Keratinocyte (primary cell): ENCODE measurements around the gene CCDC186. TPM values are rescaled to one million over a fixed set of nuclear protein-coding genes. Genes with fewer than 3 reads are reported as not detected.

Source experiments
- DNase-seq: peaks from one replicate; pipeline ENCODE4 v3.0.0-alpha.2; 2011; ENCODE audit warnings: low read depth, missing footprints, low spot score
- FAIRE-seq: peaks from 2 replicates; lab custom pipeline; 2011; peaks lifted over from hg19 to GRCh38; lab: Jason Lieb, UNC
- H2AFZ ChIP-seq: 2 replicates; pipeline ENCODE4 v1.6.0; 2012; ENCODE audit warnings: low read length, control low read depth, inconsistent platforms; ENCODE audit not compliant: control insufficient read depth
- H3K27ac ChIP-seq: 2 replicates; pipeline ENCODE4 v1.5.1; 2011; ENCODE audit warnings: low read length; ENCODE audit not compliant: control insufficient read depth, insufficient read depth
- H3K27me3 ChIP-seq: 3 replicates; pipeline ENCODE4 v1.6.0; 2011; ENCODE audit warnings: low read length; ENCODE audit not compliant: control insufficient read depth, insufficient read depth; ENCODE audit errors: extremely low read depth
- H3K36me3 ChIP-seq, 2 experiments: 2 replicates in 1 of 2; 3 replicates in 1 of 2; pipeline ENCODE4 v1.5.1; 2011; ENCODE audit warnings: low read length in 2 of 2, mild to moderate bottlenecking in 1 of 2; ENCODE audit not compliant: control insufficient read depth in 2 of 2, insufficient read depth in 2 of 2; ENCODE audit errors: extremely low read depth in 1 of 2
- H3K4me1 ChIP-seq: 3 replicates; pipeline ENCODE4 v1.5.1; 2011; ENCODE audit warnings: low read length; ENCODE audit not compliant: control insufficient read depth, insufficient read depth; ENCODE audit errors: extremely low read depth
- H3K4me2 ChIP-seq: 3 replicates; pipeline ENCODE4 v1.6.0; 2011; ENCODE audit warnings: low read depth, low read length; ENCODE audit not compliant: control insufficient read depth, insufficient read depth; ENCODE audit errors: extremely low read depth
- H3K4me3 ChIP-seq, 3 experiments: fragments of 200-600 bp in 1 of 3; sonication (generic) in 1 of 3; 2 replicates in 2 of 3; 3 replicates in 1 of 3; pipeline ENCODE4 v1.5.1; 2011 to 2016; ENCODE audit warnings: low read length in 3 of 3, mild to moderate bottlenecking in 3 of 3, control low read depth in 2 of 3, inconsistent platforms in 1 of 3, low read depth in 1 of 3, mixed read lengths in 1 of 3, mixed run types in 1 of 3, moderate library complexity in 1 of 3; ENCODE audit not compliant: control insufficient read depth in 2 of 3, insufficient read depth in 2 of 3; ENCODE audit errors: extremely low read depth in 1 of 3
- H3K79me2 ChIP-seq: 2 replicates; pipeline ENCODE4 v1.6.0; 2012; ENCODE audit warnings: low read length; ENCODE audit not compliant: control insufficient read depth, insufficient read depth
- H3K9ac ChIP-seq: 3 replicates; pipeline ENCODE4 v1.6.0; 2011; ENCODE audit warnings: low read length; ENCODE audit not compliant: control insufficient read depth, insufficient read depth; ENCODE audit errors: extremely low read depth
- H3K9me1 ChIP-seq: 3 replicates; pipeline ENCODE4 v1.6.0; 2011; ENCODE audit warnings: low read length; ENCODE audit not compliant: control insufficient read depth, insufficient read depth; ENCODE audit errors: extremely low read depth
- H3K9me3 ChIP-seq: 2 replicates; pipeline ENCODE4 v1.5.1; 2012; ENCODE audit warnings: low read depth, low read length; ENCODE audit not compliant: control insufficient read depth
- H4K20me1 ChIP-seq: 3 replicates; pipeline ENCODE4 v1.6.0; 2011; ENCODE audit warnings: low read length; ENCODE audit not compliant: control insufficient read depth, insufficient read depth; ENCODE audit errors: extremely low read depth
- CTCF ChIP-seq, 3 experiments: IDR thresholded peaks in 1 of 3; conservative IDR thresholded peaks in 1 of 3; optimal IDR thresholded peaks in 1 of 3; 2 replicates in 2 of 3; 3 replicates in 1 of 3; pipeline versions ENCODE3 to v1.5.1; 2011; ENCODE audit warnings: low read length in 3 of 3, mild to moderate bottlenecking in 3 of 3, moderate library complexity in 2 of 3, control low read depth in 1 of 3, inconsistent platforms in 1 of 3; ENCODE audit not compliant: insufficient read depth in 2 of 3; ENCODE audit errors: extremely low read depth in 1 of 3
- EZH2 ChIP-seq: IDR thresholded peaks from one replicate; pipeline ENCODE4 v1.6.1; 2012; ENCODE audit warnings: inconsistent platforms, mild to moderate bottlenecking, low read length, moderate library complexity
- dilution Hi-C: fragments of 300-500 bp; cut with MboI; formaldehyde crosslinking; loops from one replicate; pipeline ENCODE4 v1.7.0; 2020; ENCODE audit warnings: low sequenced_read_pairs; ENCODE audit not compliant: extremely low pct_ligation_motif_present
- polyA plus RNA-seq, 5 experiments: library from polyadenylated mRNA; depleted of rRNA in 3 of 5; stranded (reverse) in 3 of 5; stranded (forward) in 1 of 5; unstranded in 1 of 5; fragments of >200 nt; gene quantifications; 1 replicate in 1 of 5; 2 replicates in 3 of 5; 3 replicates in 1 of 5; pipeline versions ENCODE4 v1.2.1 to v1.2.3, GENCODE V29; 2011 to 2012; ENCODE audit warnings: missing spikeins in 2 of 5, low read depth in 1 of 5, low replicate concordance in 1 of 5

The CCDC186 gene
- polyA plus RNA-seq, 1 donor (not counting 4 experiments of a cell fraction or from before 2014, with no cell fraction given): 13.0 TPM

- Histone ChIP-seq H3K27ac (no peak overlapping the region), H3K9ac (no peak overlapping the region), H3K4me2 (no peak overlapping the region), H3K9me1 (no peaks in the 10 kb centered on the region), H3K4me1 (peaks cover 5% of the 10 kb centered on the region), H3K27me3 (peaks cover 29% of the 10 kb centered on the region), H3K9me3 (no peaks in the 10 kb centered on the region), H2AFZ (no peak overlapping the region), H3K4me3 (no peak overlapping the region), H3K79me2 (no peaks in the 10 kb centered on the region), H4K20me1 (no peaks in the 10 kb centered on the region), H3K36me3 (no peaks in the 10 kb centered on the region)
- no peak for TF ChIP-seq EZH2
- TF ChIP-seq CTCF (optimal IDR thresholded peaks at IDR 0.05 in 1 of 3, IDR thresholded peaks at IDR 0.05 in 1 of 3, conservative IDR thresholded peaks at IDR 0.05 in 1 of 3; ENCODE audit: extremely low read depth in 1 of 3, insufficient read depth in 2 of 3, low read length in 3 of 3): no peak
- FAIRE-seq: no peak
- dilution Hi-C loops: no loop called here
- DNase-seq: no peak
Measured at GRCh38 chr10:114096864-114097263, 77.1 kb downstream of the CCDC186 start.

- Histone ChIP-seq H3K4me3 (no peak overlapping the region), H3K9me3 (no peaks in the 10 kb centered on the region), H3K27me3 (peaks cover 18% of the 10 kb centered on the region), H3K4me2 (no peak overlapping the region), H4K20me1 (no peaks in the 10 kb centered on the region), H3K79me2 (no peaks in the 10 kb centered on the region), H3K9me1 (no peaks in the 10 kb centered on the region), H2AFZ (no peak overlapping the region), H3K4me1 (no peaks in the 10 kb centered on the region), H3K27ac (no peak overlapping the region), H3K9ac (no peak overlapping the region), H3K36me3 (no peaks in the 10 kb centered on the region)
- no peak for FAIRE-seq
- no peak for TF ChIP-seq EZH2
- no peak for TF ChIP-seq CTCF (optimal IDR thresholded peaks at IDR 0.05 in 1 of 3, IDR thresholded peaks at IDR 0.05 in 1 of 3, conservative IDR thresholded peaks at IDR 0.05 in 1 of 3; ENCODE audit: extremely low read depth in 1 of 3, insufficient read depth in 2 of 3, low read length in 3 of 3)
- DNase-seq: no peak
- dilution Hi-C loops: no loop called here
Measured at GRCh38 chr10:114095559-114096337, 78.3 kb downstream of the CCDC186 start.
